NK-92 treated with Interleukin-12 subunit alpha and Interleukin-12 subunit beta, amount 100 ng/mL, for 24 hours (cell line): ENCODE measurements around the gene CCDC33.

Experiments
- DNase-seq: peaks from one replicate; lab custom pipeline; 2025; lab: John Stamatoyannopoulos, UW

Gene CCDC33

DNA sequence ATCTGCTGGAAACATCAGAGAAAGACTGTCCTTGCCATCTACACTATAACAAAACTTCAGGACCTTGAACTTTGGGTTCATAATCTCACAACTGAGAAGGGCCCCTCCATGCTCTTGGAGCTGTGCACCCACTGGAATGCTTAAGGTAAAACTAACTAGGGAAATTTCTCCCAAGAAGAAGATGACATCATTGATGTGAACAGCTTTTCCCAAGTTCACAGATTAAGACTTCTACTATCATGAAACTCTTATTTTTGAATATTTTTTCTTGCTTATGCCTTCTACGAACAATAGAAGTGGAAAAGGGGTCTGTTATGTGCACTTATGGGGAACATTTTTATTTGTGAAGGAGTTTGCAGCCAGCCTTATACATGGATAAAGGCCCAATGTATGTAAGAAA, 126.4 kb downstream of the CCDC33 start:
- no peak for DNase-seq

DNA sequence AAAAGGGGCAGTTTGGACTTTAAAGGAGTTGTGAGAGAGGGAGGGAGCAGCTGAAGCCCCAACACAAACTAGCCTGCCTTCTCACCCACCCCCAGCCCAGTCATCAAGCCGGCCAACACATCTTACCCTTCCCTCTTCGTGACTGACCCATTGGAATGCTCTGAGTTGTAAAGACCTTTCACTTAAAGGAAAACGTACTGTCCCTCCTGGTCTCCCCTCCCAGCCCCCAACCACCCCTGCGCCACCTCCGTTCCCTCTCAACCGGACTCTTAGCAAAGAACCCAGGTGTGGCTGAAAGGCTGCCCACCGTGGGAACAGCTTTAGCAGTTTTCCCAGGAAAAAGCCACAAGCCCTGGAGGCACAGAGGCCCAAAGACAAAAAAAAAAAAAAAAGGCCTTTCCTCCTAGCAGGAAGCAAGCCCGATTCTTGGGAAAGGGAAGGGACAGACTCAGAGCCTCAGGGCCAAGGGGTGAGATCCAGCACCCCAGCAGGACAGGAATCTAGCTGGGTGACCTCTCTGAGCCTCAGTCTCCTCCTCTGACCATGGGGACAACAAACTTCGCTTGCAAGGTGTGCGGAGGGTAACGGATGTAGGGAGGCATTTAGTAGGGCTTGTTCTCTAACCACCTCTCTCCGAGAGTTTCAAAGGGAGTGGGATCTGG, 128.9 kb downstream of the CCDC33 start:
- DNase-seq = no peak

DNA sequence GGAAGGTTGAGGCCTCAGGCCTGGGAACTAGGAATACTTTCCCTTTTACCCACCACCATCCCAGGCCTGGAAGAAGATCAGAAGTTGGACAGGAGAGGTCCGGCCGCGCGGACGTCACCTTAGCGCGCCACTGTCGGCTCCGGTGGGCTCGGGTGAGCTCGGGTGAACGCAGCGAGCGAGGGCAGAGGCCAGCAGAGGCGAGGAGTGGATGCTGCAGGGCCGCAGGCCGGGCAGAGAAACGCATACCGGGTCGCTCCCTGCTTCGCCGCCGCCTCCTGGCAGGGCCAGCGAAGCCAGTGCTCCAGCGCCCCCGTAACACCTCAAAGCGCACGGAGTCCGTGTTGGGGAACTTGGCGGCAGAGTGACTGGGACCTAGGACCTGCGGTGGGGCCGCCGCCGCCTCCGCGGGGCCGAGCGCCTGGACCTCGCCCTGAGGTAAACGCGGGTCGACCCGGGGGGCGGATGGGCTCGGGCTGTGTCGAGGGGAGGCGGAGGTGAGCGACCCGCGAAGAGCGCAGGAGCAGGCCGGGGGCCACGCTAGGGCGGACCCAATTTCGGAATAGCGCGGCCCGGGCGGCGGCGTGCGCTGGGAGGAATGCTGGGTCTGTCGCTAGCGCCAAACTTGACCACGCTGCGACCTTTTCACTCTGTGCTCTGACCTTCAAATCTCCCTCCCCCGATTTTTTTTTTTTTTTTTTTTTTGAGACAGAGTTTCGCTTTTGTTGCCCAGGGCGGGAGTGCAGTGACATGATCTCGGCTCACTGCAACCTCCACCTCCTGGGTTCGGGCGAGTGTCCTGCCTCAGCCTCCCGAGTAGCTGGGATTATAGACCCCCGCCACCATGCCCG, 129.7 kb downstream of the CCDC33 start:
- no peak for DNase-seq

DNA sequence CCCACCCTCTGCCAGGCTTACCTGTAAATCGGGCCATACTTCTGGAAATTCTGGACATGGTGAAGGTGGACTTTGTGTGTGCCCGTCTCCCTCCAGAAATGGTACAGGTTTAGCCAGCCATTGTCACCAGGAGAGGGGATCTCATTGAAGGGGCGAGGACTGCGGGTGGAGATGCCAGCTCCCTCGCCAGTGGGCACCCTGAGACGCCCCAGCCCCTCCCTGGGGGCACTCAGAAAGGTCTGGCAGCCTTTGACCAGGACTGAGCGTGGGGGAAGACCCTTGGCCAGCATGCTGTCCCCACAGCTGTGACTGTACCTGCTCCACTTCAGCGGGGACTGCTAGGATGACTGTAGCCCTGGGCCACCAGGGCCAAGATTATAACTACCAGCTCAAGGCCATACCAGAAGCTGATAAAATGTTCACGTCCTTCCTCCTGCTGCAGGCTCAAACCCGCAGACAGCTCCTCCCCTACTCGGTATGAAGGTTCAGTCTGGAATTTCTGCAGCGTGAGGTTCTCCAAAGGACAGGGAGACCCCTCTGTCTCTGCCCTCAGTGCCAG, 131.2 kb downstream of the CCDC33 start, which contains the start of gene CYP11A1:
Gene CYP11A1 (minus strand): TSS at position 351 of the 559 bp plus-strand sequence. CDS start 61 bp downstream, at position 290.
- no peak for DNase-seq

DNA sequence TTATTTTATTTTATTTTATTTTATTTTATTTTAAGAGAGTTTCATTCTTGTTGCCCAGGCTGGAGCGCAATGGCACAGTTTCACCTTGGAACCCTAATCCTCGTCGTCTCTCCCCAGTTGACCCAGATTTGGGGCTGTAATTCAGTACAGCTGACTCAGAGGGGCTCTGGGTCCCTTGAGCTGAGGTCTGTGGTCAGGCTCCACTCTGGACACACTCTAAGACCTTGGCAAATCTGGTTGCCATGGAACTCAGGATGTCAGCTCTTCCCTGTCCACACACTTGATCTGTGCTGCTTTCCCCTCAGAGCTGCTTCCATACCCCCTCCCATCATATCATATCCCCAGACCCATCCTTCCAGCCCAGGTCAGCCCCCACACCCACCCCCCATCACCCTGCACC, 132.0 kb downstream of the CCDC33 start:
- no peak for DNase-seq

DNA sequence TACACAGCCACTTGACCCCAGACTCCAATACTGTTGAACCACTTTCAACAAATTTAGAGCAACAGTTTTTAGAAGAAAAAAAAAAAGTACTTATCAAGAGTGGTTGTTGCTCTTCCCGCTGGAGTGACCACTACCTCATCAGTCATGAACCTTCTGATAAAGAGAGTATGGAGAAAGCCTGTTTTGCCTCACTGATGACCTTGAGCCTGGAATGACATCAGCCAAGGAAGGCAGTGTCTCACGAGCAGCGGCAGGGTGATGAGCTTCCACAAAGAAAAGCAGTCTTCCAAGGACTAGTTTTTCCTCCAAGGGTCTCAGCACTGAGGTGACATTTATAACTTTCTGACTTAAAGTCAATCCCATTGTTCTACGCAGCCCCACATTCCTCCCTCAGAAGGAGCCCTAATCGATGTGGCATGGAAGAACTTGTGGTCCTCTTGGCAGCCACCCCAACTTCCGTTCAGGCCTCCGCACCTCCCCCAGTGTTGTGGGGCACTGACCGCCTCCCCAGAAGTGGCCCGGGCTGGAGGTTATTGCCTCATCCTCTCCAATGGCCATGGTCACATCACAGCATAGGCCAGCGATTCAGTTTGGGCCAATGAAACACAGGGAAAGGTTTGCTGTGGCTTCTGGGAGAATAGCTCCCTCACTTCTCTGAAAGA, 133.1 kb downstream of the CCDC33 start:
- DNase-seq = no peak

DNA sequence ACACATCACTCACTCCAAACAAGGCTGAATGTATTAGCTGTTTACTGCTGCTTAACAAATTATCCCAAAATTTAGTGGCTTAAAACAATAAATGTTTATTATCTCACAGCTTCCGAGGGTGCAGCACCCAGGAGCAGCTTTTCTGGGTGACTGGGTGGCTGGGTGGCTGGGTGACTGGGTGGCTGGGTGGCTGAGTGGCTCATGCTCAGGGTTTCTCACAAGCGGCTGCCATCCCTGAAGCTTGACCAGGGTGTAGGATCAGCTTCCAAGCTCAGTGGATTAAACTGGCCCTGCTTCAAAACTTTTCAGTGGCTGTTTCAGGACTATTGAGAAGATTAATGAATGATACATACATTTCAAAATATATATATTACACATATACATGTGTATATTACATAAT, 133.6 kb downstream of the CCDC33 start:
- DNase-seq = no peak

DNA sequence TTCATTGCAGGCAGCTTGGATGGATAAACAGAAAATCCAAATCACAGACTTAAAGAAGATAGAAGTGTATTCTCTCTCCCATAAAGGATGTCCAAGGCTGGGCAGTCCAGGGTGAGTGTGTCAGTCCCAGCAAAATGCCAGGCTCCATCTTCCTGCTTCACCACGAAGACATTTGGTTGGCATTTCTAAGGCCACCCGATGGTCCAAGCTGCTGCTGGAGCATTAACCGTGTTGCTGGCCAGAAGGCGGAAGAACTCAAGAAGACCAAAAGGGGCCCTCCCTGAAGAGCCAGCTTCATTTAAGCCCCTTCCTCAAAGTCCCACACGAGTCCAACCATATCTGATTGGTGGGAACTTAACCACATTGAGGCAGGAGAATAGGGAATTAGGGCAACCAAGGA, 134.3 kb downstream of the CCDC33 start:
- DNase-seq = no peak

DNA sequence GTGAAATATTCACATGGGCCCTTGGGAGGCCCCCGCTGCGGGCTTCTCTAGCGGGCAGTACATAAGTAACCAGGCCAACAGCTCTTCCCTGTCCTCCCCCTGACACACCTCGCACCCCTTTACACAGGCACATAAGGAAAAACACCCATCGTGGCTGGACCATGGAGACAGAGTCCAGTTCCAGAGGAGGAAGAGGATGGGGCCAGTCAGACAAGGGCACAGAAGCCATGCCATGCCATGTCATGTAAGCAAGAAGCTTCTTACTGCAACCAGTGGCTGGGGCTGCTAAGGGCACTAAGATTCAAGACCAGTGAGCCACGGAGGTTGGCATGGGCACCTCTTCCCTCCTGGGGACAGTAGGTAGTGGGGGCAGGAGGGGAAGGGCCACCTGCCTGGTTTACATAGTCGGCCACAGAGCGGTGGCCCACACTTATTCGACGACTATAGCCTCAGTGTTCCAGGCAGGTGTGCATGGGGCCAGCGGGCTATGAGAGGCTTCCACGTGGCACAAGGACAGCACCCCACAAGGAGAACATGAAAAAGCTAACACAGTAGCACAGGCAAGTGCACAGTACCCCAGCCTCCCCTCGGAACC, 137.0 kb downstream of the CCDC33 start:
- no peak for DNase-seq

DNA sequence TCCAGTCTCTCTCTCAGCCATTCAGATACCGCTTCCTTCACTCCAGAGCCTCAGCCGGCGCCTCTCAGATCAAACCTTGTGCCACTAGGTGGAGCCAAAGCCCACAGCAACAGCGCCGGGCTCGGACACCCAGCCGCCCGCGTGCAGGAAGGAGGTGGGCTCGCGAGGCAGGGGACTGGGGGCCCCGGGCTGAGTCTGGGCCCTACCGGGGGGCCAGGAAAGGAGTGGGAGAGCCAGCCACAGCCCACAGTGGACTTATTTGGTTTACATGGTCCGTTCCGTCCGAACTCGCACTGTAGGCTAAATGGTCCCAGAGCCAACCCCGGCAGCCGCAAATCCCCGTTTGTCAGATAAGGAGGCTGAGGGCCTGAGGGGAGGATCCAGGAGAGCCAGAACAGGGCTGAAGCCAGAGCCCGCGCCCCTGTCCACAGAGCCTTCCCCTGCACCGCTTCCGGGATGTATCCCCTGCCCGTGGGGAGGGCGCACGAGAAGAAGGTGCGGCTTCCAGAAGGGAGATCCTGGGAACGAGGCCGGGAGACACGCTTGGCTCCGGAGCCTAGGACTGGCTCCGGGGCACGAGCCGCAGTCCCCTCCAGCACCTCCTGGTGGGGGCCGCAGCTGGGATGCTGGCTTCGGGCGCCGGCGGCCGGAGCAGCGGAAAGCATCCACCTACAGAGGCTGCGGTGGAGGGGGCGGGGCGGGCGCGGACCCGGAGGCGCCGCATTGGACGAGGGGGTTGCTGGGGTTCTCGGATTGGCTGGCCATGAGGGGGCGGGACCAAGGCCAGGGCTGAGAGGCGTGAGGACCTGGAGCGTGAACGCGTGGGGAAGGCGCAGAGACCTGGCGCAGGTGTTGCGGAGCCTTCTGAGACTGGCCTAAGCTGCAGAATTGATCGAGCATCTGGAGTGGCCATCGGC, 137.9 kb downstream of the CCDC33 start:
- peak; percentile 95 for DNase-seq

DNA sequence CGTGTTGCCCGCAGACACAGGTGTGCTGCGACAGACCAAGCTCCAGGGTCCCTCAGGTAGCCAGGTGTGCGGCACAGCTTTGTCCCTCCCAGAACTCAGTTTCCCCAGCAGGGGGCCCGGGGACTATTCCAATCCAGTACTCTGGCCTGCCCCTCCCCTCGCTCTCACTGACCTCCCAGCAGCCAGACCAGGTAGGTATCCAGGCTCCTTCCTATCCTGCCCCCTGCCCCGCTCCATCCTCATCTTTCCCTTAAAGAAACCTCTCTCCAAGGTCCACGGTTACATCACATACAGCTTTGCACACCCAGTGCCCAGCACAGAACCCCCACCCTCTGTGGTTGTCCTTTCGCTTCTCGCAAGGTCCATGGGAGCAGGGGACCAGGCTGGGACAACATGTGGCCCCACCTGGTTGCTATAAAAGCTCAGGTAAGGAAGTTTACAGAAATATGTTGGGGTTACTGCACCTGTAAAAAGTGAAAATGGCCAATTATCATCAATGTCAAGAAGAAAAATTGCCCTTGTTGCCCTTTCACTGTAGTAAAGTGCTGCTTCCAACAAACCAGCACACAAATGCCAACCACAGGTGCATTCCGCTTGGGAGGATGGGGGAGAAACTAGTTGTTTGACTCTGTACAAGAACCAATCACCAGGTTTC, 138.6 kb downstream of the CCDC33 start:
- no peak for DNase-seq

DNA sequence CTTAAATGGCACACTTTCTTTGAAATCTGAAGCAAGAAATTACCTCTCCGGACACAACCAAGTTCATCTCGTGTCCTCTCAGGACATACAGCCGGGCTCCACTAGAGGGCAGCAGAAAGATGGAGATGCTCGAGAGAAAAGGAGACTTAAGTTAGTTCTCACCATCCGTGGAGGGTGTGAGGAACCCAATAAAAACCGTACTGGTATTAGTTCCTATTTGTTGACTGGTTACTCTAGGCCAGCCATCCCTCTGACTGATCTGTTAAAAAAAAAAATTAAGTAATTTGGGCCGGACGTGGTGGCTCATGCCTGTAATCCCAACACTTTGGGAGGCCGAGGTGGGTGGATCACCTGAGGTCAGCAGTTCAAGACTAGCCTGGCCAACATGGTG, 139.2 kb downstream of the CCDC33 start:
- peak; percentile 72 for DNase-seq

DNA sequence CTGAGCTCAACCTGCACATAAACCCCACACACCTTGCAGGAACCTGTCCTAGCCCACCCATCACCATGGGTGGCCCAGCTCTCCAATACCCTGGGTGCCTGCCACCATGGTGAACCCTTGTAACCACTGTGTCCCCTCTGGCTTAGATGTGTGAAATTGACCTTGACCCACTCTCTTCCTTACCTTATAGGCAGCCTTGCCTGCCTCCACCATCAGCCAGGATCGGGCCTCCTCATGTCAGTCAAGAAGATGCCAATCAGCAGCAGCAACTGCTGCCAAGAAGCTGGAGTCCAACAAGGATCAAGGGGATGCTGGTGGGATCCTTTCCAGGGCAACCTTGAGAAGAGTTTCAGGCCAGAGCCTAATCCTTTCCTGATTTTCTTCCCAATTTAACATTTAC, 140.1 kb downstream of the CCDC33 start:
- no peak for DNase-seq

DNA sequence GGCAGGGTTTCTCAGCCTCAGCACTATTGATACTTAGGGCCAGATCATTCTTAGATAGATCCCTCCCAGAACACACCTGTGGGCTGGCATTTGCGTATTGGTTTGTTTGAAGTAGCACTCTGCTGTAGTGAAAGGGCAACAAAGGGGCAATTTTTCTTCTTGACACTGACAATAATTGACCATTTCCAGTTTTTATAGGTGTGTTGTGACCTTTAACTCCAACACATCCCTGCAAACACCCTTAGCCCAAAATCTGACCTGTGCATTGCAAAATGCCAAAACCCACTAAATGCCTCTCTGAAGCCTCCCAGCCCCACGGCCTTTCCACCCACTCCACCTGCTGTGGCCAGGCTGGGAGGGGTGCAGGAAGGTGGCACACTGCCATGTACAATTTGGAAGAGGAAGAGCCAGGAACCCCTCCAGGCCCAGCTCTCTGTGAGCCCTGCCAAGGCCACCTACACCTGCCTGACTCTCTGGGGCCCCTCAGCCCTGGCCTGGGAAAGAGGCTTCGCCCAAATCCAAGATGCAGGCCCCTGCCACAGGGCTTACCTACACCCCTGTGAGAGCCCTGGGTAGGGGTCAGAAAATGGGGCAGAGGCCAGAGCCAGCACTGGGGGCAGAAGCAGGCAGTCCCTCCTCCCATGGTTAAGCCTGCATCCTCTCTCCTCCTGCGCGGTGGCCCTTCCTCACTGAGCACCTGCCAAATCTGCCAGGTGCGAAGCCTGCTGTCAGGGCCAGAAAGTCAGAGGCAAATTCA, 140.9 kb downstream of the CCDC33 start:
- DNase-seq = no peak

DNA sequence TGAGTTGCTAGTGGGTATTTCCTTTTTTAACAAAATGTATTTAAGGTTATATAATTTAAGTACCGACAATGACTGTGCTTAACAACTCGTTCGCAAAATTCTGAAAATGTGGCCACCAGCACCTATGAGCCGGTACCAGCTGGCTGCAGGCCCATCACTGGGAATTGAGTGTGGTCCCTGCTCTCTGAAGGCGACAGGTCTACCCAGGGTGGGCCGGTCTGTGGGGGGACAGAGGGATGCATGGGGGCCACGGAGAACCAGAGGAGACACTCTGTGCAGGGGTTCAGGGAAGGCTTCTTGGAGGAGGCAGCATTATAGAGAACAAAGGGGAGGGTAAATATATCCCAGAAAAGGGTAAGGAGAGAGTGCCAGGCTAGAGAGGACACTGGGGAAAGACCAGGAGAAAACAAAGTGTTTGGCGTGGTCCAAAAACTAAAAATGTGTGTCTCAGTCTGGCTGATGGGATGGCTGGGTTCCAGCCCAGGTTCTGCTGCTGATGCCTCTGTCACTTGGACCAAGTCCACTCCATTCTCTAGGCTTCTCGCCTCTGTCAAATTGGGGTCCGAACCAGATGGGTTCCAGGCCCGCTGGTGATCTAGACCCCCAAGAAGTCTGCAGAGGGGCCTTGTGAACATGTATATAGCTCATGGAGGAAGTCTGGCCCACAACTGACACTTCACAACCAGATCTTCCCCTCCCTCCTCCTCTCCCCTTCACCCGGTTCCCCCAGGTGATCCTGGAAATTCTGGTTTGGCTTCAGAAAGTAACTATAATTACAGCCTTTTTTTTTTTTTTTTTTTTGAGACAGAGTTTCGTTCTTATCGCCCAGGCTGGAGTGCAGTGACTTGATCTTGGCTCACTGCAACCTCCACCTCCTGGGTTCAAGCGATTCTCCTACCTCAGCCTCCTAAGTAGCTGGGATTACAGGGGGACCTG, 142.0 kb downstream of the CCDC33 start:
- DNase-seq = no peak

DNA sequence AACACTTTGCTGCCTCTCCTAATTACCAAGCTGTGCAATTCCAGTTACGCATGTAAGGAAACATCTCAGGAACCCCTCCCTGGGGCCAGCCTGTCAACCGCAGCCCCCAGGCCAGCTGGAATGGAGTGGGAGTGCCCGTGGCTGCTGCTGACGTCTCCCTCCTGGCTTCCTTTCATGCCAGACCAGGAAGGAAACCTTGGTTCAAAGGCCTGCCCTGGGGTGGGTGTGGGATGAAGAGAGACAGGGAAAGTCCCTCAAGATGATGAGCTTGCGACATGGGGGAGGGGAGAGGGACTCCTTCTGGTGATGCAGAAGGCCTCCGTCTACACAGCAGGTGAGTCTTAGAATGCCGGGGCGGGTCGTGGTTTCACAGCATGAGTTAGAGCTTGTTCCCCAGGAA, 142.7 kb downstream of the CCDC33 start:
- DNase-seq = no peak

DNA sequence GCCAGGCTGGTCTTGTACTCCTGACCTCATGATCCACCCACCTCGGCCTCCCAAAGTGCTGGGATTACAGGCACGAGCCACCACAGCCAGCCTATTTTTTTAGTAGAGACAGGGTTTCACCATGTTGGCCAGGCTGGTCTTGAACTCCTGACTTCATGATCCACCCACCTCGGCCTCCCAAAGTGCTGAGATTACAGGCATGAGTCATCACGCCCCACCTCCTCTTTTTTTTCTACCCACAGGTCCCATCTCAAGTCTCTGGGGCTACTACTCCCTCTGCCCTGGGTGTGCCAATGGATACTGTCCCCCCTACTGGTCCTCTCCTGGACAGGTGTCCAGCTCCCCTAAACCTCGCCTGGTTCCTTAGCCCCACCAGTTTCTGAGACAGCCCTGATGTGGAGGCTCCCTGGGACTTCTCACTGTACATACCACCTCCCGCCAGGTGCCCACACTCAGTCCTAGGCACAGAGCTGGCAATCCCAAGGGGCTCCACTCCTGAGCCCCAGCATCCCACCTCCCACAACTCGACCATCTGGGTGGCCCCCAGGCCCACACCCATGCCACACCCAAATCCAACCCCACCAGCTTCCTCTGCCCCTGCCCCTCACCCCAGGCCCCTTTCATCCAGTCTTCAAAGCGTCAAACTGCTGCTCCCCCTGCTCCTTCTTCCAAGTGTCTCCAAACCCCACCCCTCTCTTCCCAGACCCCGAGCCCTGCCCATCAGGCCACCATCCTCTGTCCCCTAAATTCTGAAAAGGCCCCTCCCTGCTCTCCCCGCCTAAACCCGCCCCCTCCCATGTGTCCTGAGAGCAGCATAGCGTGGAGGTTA, 144.4 kb downstream of the CCDC33 start:
- no peak for DNase-seq

DNA sequence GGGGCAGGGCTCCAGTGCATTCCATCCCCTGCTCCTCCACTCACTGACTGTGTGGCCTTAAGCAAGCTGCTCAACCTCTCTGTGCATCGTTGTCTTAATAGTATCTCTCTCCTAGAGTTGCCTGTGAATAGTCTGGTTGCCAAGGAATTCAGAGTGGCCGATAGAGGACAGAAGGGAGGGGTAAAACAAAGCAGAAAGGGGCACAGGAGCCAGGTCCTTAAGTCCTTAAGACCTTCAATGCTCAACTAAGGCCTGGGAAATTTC, 145.0 kb downstream of the CCDC33 start:
- no peak for DNase-seq
